ENCODE data around the gene KPNA3. TPM values are rescaled to one million over a fixed set of nuclear protein-coding genes. Genes with fewer than 3 reads are reported as not detected.
A peak's percentile ranks its signal among the peaks of the same experiment; 100 is the strongest.

Gene KPNA3
- total RNA-seq, 1 donor from 2014 or later, result 56.5 TPM

DNA sequence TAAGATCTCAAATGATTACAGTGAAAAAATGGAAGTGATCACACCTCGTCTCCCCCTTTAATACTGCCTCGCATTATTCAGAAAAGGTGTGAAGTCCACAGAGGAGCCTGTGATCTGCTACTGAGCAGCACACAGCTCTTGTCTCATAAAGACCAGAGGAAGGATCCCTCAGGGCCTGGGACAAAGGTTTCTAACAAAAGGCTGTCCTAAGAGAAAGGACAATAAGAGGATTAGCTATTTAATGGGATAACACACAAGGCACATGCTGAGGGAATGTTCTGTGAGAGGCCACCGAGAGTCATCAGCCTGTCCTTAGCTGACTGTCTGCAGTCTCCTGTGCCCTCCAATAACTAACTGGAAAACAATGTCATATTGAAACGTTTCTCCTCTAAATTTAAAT, 127.9 kb downstream of the KPNA3 start:
- Mint-ChIP-seq H3K27me3 (no peaks in the 10 kb centered on the region), H3K27ac (no peak overlapping the region), H3K4me3 (no peak overlapping the region), H3K9me3 (no peaks in the 10 kb centered on the region), H3K4me1 (peaks cover 2% of the 10 kb centered on the region), H3K36me3 (ENCODE audit: low read depth) (peaks cover 41% of the 10 kb centered on the region)
- no peak for DNase-seq
- intact Hi-C loops (cut with micrococcal nuclease), result no loop called here

- no peak for DNase-seq
- Mint-ChIP-seq H3K9me3 (no peaks in the 10 kb centered on the region), H3K36me3 (ENCODE audit: low read depth) (peaks cover 13% of the 10 kb centered on the region), H3K4me1 (no peaks in the 10 kb centered on the region), H3K27me3 (no peaks in the 10 kb centered on the region), H3K27ac (no peak overlapping the region), H3K4me3 (no peak overlapping the region)
- intact Hi-C loops (cut with micrococcal nuclease), result no loop called here
These were observed 135.2 kb downstream of the KPNA3 start for GRCh38 chr13:49657241-49657641.

- Mint-ChIP-seq H3K4me3 (no peak overlapping the region), H3K36me3 (ENCODE audit: low read depth) (peaks cover 6% of the 10 kb centered on the region), H3K9me3 (no peaks in the 10 kb centered on the region), H3K27ac (no peak overlapping the region), H3K4me1 (no peaks in the 10 kb centered on the region), H3K27me3 (no peaks in the 10 kb centered on the region)
- no peak for DNase-seq
- intact Hi-C loops (cut with micrococcal nuclease), result no loop called here
These were observed 136.6 kb downstream of the KPNA3 start for GRCh38 chr13:49655906-49656305.

DNA sequence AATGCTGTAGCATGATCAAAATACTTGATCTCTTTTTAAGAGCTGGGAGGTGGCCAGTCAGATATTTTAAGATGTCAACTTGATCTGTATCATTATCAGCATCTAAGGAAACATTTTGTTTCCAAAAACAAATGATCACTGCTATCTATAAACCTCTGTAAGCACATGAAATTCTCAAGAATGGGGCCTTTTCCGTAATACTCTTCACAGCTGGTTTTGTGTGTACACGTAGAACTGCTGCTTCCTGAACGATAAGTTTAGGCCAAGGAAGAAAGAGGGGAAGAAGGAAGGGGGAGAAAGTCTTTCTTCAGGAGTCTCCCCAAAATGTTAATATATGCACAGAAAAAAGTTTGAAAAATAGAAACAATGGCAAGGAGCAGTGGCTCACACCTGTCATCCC, 138.5 kb downstream of the KPNA3 start:
- intact Hi-C loops (cut with micrococcal nuclease), result loop anchor here (5.0 kb wide), 1 partner anchor 193 kb away; no protein-coding TSS in a partner anchor
- Mint-ChIP-seq H3K27me3 (no peaks in the 10 kb centered on the region), H3K4me3 (no peak overlapping the region), H3K36me3 (ENCODE audit: low read depth) (peaks cover 4% of the 10 kb centered on the region), H3K9me3 (no peaks in the 10 kb centered on the region), H3K4me1 (peaks cover 2% of the 10 kb centered on the region), H3K27ac (no peak overlapping the region)
- DNase-seq, result no peak

- no peaks in the 10 kb centered on the region for H3K9me3 Mint-ChIP-seq
- no peak overlapping the region for H3K27ac Mint-ChIP-seq
- H3K4me1 Mint-ChIP-seq, result peaks cover 4% of the 10 kb centered on the region
- no peaks in the 10 kb centered on the region for H3K27me3 Mint-ChIP-seq
- intact Hi-C loops (cut with micrococcal nuclease), result loop anchor here (5.0 kb wide), 1 partner anchor 194 kb away; no protein-coding TSS in a partner anchor
- H3K36me3 Mint-ChIP-seq (ENCODE audit: low read depth), result peaks cover 4% of the 10 kb centered on the region
- DNase-seq, result no peak
- H3K4me3 Mint-ChIP-seq, result no peak overlapping the region
These were observed 139.0 kb downstream of the KPNA3 start for GRCh38 chr13:49653478-49653877.

DNA sequence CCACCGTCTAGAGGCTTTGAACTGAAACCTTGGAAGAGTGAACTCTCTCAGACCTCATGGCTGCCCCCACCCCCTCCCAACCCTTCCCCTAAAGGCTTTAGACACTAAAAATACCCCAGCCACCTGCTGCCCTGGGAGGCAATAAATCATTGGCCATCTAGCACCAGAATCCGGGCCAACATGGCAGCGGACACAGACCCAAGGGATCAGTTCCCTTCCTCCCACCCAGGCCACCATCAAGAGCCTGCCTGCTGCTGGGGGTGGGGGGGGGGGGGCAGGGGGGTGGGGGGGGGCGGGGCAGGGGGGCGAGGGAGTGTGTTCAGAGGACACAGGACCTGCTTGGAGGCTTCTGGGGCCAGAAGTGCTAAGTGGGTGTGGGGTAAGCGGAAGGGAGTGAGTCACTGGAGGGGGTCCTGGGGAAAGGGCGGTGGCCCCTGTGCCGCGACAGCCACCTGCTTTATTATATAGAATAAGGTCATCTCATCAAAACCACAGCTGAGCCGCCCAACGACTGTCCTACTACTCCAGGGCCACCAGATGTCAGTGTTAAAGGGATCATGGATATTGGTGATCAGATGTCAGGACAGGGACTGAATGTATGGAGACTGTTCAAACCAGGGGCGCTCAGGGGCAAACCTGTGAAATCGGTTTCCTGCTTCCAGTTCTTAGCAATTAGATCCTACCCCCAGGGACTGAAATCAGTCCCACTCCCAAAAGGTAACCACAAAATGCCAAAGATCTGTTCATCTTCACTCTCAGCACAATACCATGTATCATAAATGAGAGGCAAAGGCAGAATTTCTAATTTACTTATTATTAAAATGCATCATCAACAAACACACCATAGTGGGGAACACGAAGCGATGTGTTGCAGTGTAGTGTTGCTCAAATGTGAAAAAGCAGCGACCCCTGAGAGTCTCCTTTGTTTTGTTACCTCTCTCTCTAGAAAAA, 139.9 kb downstream of the KPNA3 start:
- Mint-ChIP-seq H3K4me3 (no peak overlapping the region), H3K27me3 (no peaks in the 10 kb centered on the region), H3K9me3 (no peaks in the 10 kb centered on the region), H3K4me1 (peaks cover 4% of the 10 kb centered on the region), H3K27ac (no peak overlapping the region), H3K36me3 (ENCODE audit: low read depth) (peaks cover 1% of the 10 kb centered on the region)
- peak; percentile 70 for DNase-seq
- intact Hi-C loops (cut with micrococcal nuclease), result loop anchor here (5.0 kb wide), 1 partner anchor 195 kb away; no protein-coding TSS in a partner anchor

DNA sequence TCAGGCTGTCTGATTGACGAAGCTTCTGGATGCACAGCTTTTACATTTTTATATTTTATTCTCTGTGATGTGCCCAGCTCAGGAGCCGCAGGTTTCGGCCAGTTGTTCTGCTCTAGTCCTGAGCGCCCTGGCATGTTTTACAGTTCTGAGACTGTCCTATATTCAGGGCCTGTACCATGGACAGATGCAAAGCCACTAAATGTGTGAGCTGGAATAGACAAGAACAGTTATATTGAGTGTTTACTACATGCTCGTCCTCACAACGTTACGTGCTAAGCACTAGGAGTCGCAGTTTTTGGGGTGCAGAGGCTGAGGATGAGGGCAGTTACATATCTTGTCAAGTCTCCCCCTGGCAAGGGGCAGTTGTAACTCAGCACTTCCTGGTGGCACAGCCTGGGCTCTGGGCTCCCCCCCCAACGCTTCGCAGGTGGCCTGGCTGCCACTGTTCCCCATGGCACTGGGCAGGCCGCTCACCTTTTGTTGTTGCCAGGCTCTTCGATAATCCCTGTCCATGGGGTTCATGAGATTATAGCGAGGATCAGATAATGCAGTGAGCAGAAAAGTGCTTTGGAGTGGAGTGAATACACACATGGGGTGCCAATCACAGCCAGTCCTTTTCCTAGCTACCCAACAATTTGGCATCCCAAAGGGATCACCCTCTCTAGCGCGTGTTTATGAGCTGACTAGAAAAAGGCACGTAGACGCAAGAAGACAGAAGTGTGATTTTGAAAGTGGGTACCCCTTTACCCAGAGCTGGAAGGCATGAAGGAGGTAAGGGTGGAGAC, 140.7 kb downstream of the KPNA3 start:
- Mint-ChIP-seq H3K27me3 (no peaks in the 10 kb centered on the region), H3K27ac (no peak overlapping the region), H3K4me3 (no peak overlapping the region), H3K36me3 (ENCODE audit: low read depth) (peaks cover 1% of the 10 kb centered on the region), H3K4me1 (peaks cover 4% of the 10 kb centered on the region), H3K9me3 (no peaks in the 10 kb centered on the region)
- intact Hi-C loops (cut with micrococcal nuclease), result loop anchor here (5.0 kb wide), 1 partner anchor 196 kb away; no protein-coding TSS in a partner anchor
- DNase-seq, result no peak

GRCh38 chr13:49649963-49650312, 142.5 kb downstream of the KPNA3 start:
- Mint-ChIP-seq H3K9me3 (no peaks in the 10 kb centered on the region), H3K4me3 (no peak overlapping the region), H3K4me1 (peaks cover 10% of the 10 kb centered on the region), H3K27ac (no peak overlapping the region), H3K36me3 (ENCODE audit: low read depth) (no peaks in the 10 kb centered on the region), H3K27me3 (no peaks in the 10 kb centered on the region)
- no peak for DNase-seq
- intact Hi-C loops (cut with micrococcal nuclease), result loop anchor here (5.0 kb wide), 1 partner anchor 197 kb away; no protein-coding TSS in a partner anchor

Other genes with a start within 250 kb of the KPNA3 start
- gene RCBTB1, start 207.1 kb downstream of the KPNA3 start, total RNA-seq, result 14.8 and 16.2 TPM in 2 replicates
- 0.65 and 0.76 TPM in 2 replicates for gene ARL11, start 164.2 kb downstream of the KPNA3 start, total RNA-seq
- gene EBPL, start 101.2 kb downstream of the KPNA3 start, total RNA-seq, result 49.0 and 52.3 TPM in 2 replicates
- 6.9 and 8.1 TPM in 2 replicates for gene SPRYD7, start 143.7 kb upstream of the KPNA3 start, total RNA-seq
- gene TRIM13, start 204.4 kb upstream of the KPNA3 start, total RNA-seq, result 18.0 and 18.9 TPM in 2 replicates
- gene KCNRG, start 222.8 kb upstream of the KPNA3 start, total RNA-seq, result 0.43 TPM in 1 of 2 replicates, not detected in the other